Thyroid gland (tissue), 4 donors: ENCODE data around the gene MISP. TPM values are rescaled to one million over a fixed set of nuclear protein-coding genes. Genes with fewer than 3 reads are reported as not detected.

Experiments
- DNase-seq, 2 donors: peaks; one replicate each; pipeline ENCODE4 v3.0.0-alpha.2; 2019
- H3K27ac ChIP-seq, 3 donors: fragments of 200-600 bp; sonication (generic); 1 replicate in 2 of 3; 2 replicates in 1 of 3; pipeline ENCODE4 v1.5.1; 2016 to 2019; ENCODE audit warnings: mild to moderate bottlenecking in 1 of 3, moderate library complexity in 1 of 3
- H3K27me3 ChIP-seq: fragments of 200-600 bp; sonication (generic); one replicate; pipeline ENCODE4 v1.5.1; 2019
- H3K36me3 ChIP-seq, 2 donors: fragments of 200-600 bp; sonication (generic); one replicate each; pipeline ENCODE4 v1.5.1; 2016 to 2019
- H3K4me1 ChIP-seq, 2 donors: fragments of 200-600 bp; sonication (generic); one replicate each; pipeline ENCODE4 v1.5.1; 2017 to 2019
- H3K4me3 ChIP-seq, 3 donors: fragments of 200-600 bp; sonication (generic); replicated peaks in 1 of 3; 1 replicate in 2 of 3; 2 replicates in 1 of 3; pipeline ENCODE4 v1.5.1; 2016; ENCODE audit warnings: mild to moderate bottlenecking in 1 of 3
- H3K9me3 ChIP-seq: fragments of 200-600 bp; sonication (generic); one replicate; pipeline ENCODE4 v1.5.1; 2017
- POLR2A ChIP-seq, 2 donors: fragments of 450-650 bp; IDR thresholded peaks; one replicate each; pipeline ENCODE4 v1.6.1; 2017; ENCODE audit warnings: antibody characterized with exemption in 2 of 2, mild to moderate bottlenecking in 2 of 2, moderate library complexity in 1 of 2
- WGBS, 2 donors: methylation state at CpG; one replicate each; pipeline ENCODE4 v1.1.5; 2017; 5-methylcytosine and 5-hydroxymethylcytosine counted together
- intact Hi-C: fragments of 100-400 bp; cut with DNase I; formaldehyde crosslinking; loops from one replicate; pipeline ENCODE4 v1.15.1; 2023
- total RNA-seq, 4 donors: library from RNA; depleted of rRNA; stranded (reverse); fragments of >200 nt; gene quantifications; one replicate each; pipeline ENCODE4 v1.2.3, GENCODE V29; 2016
- TF ChIP-seq, protein P1 (sequence below), 6 experiments: fragments of 200-600 bp in 3 of 6; fragments of 450-650 bp in 3 of 6; sonication (generic) in 3 of 6; IDR thresholded peaks; one replicate each; pipeline ENCODE4 v1.5.1; 2016 to 2019; ENCODE audit warnings: antibody characterized with exemption in 6 of 6, mild to moderate bottlenecking in 2 of 6, inconsistent platforms in 1 of 6, moderate library complexity in 1 of 6

The MISP gene
- total RNA-seq, 4 donors from 2014 or later: 0.63 to 0.68 TPM; not detected in 2

GRCh38 chr19:778910-779653, 28.2 kb downstream of the MISP start:
- H3K4me1 ChIP-seq: peaks cover 29 to 46% of the 10 kb centered on the region in 2 donors
- WGBS, 2 donors: 58 to 71% methylated on average over 33 to 34 of the region's 36 CpGs
- intact Hi-C loops: no loop called here
- no peak overlapping the region for H3K4me3 ChIP-seq
- H3K27ac ChIP-seq: peak overlapping the region; percentile 50 to 81 (median 75)
- no peaks in the 10 kb centered on the region for H3K27me3 ChIP-seq
- DNase-seq: peak; percentile 60 to 75
- TF ChIP-seq POLR2A (IDR thresholded peaks at IDR 0.05): no peak
- TF ChIP-seq, protein P1, sequence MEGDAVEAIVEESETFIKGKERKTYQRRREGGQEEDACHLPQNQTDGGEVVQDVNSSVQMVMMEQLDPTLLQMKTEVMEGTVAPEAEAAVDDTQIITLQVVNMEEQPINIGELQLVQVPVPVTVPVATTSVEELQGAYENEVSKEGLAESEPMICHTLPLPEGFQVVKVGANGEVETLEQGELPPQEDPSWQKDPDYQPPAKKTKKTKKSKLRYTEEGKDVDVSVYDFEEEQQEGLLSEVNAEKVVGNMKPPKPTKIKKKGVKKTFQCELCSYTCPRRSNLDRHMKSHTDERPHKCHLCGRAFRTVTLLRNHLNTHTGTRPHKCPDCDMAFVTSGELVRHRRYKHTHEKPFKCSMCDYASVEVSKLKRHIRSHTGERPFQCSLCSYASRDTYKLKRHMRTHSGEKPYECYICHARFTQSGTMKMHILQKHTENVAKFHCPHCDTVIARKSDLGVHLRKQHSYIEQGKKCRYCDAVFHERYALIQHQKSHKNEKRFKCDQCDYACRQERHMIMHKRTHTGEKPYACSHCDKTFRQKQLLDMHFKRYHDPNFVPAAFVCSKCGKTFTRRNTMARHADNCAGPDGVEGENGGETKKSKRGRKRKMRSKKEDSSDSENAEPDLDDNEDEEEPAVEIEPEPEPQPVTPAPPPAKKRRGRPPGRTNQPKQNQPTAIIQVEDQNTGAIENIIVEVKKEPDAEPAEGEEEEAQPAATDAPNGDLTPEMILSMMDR (IDR thresholded peaks at IDR 0.05): no peak
- H3K36me3 ChIP-seq: no peaks in the 10 kb centered on the region
- no peaks in the 10 kb centered on the region for H3K9me3 ChIP-seq

DNA sequence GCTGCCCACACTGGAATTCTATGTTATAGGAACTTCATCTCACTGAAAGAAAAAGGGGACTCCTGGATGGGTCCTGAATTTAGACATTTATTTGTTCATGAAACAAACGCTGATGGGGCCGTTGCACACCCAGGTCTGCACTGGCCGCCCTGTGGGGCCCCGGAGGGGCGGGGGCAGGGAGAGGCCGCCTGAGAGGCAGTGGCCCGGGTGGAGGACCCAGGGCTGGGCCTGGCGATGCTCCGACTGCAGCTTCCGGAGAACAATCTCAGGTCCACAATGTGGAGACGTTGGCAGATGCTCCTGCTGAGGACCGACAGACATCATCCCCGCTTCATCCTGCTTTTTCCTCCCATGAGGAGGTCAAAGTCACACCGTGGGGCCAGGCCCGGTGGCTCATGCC, 30.0 kb downstream of the MISP start:
- H3K9me3 ChIP-seq: no peaks in the 10 kb centered on the region
- H3K27me3 ChIP-seq: no peaks in the 10 kb centered on the region
- intact Hi-C loops: no loop called here
- 89 to 91% methylated on average over 14 to 15 of the region's 15 CpGs for WGBS, 2 donors
- no peak overlapping the region for H3K27ac ChIP-seq
- no peak for DNase-seq
- TF ChIP-seq, protein P1 (IDR thresholded peaks at IDR 0.05): no peak
- no peak for TF ChIP-seq POLR2A (IDR thresholded peaks at IDR 0.05)
- H3K4me3 ChIP-seq: no peak overlapping the region
- peaks cover 33 to 53% of the 10 kb centered on the region in 2 donors for H3K4me1 ChIP-seq
- no peaks in the 10 kb centered on the region for H3K36me3 ChIP-seq

DNA sequence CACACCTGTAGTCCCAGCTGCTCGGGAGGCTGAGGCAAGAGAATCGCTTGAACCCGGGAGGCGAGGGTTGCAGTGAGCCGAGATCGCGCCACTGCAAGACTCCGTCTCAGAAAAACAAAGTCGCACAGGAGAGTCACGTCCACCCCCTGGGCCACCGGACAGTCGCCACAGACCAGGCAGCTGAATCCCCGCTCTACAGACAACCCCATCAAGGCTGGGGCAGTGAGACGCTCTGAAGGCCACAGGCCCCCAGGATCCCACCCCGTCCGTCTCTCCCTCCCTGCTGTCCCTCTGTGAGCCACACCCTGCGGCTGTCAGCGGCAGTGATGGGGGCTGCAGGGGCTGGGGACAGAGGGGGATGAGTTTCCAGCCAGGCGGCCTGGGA, 30.9 kb downstream of the MISP start:
- Histone ChIP-seq H3K4me3 (no peak overlapping the region), H3K9me3 (no peaks in the 10 kb centered on the region), H3K27ac (peak overlapping the region; percentile 7 to 86 (median 66)), H3K27me3 (no peaks in the 10 kb centered on the region), H3K36me3 (no peaks in the 10 kb centered on the region), H3K4me1 (peaks cover 33 to 53% of the 10 kb centered on the region in 2 donors)
- 91 to 92% methylated on average over 19 of the region's 19 CpGs for WGBS, 2 donors
- TF ChIP-seq, protein P1 (IDR thresholded peaks at IDR 0.05): no peak
- no peak for TF ChIP-seq POLR2A (IDR thresholded peaks at IDR 0.05)
- intact Hi-C loops: no loop called here
- no peak for DNase-seq

GRCh38 chr19:782185-782877, 31.4 kb downstream of the MISP start:
- Histone ChIP-seq H3K9me3 (no peaks in the 10 kb centered on the region), H3K4me1 (peaks cover 33 to 53% of the 10 kb centered on the region in 2 donors), H3K27ac (peak overlapping the region; percentile 7 to 86 (median 66)), H3K27me3 (no peaks in the 10 kb centered on the region), H3K36me3 (no peaks in the 10 kb centered on the region), H3K4me3 (peak overlapping the region in 1 of 3 donors; percentile 9)
- WGBS, 2 donors: 19 to 26% methylated on average over 29 of the region's 29 CpGs
- intact Hi-C loops: no loop called here
- DNase-seq: peak; percentile 54 to 68
- TF ChIP-seq, protein P1 (IDR thresholded peaks at IDR 0.05): no peak
- no peak for TF ChIP-seq POLR2A (IDR thresholded peaks at IDR 0.05)
